Retinal pigment epithelial cell (primary cell): ENCODE measurements around the gene TMEM184A.

Experiments
- DNase-seq: peaks from one replicate; pipeline ENCODE4 v3.0.0-alpha.2; 2010; ENCODE audit warnings: low read depth
- H3K4me3 ChIP-seq: 2 replicates; pipeline ENCODE4 v1.5.1; 2011; ENCODE audit warnings: mild to moderate bottlenecking, low read length, control low read depth, moderate library complexity
- CTCF ChIP-seq: conservative IDR thresholded peaks from 2 replicates; pipeline ENCODE4 v1.5.1; 2011; ENCODE audit warnings: low read depth, low read length, control low read depth, inconsistent platforms

Gene TMEM184A

GRCh38 chr7:1510780-1511154 is 45.2 kb downstream of the TMEM184A start:
- no peak overlapping the region for H3K4me3 ChIP-seq
- TF ChIP-seq CTCF = no peak
- no peak for DNase-seq

GRCh38 chr7:1509226-1509625 is 46.8 kb downstream of the TMEM184A start:
- no peak overlapping the region for H3K4me3 ChIP-seq
- no peak for DNase-seq
- TF ChIP-seq CTCF = no peak

GRCh38 chr7:1508277-1508758 is 47.7 kb downstream of the TMEM184A start:
- TF ChIP-seq CTCF = no peak
- no peak overlapping the region for H3K4me3 ChIP-seq
- no peak for DNase-seq

- DNase-seq = no peak
- H3K4me3 ChIP-seq = no peak overlapping the region
- TF ChIP-seq CTCF = no peak
These were observed 50.1 kb downstream of the TMEM184A start for GRCh38 chr7:1505731-1506550.

- peak; percentile 63 for TF ChIP-seq CTCF
- DNase-seq = peak; percentile 52
- peak within 1 kb of the TSS; percentile 77 for H3K4me3 ChIP-seq
These were observed 51.9 kb downstream of the TMEM184A start, which contains the start of gene INTS1 for GRCh38 chr7:1503816-1504775. TSS of gene INTS1 (minus strand) at chr7:1504389. CDS start at chr7:1503960, 429 bp downstream.

- no peak for DNase-seq
- TF ChIP-seq CTCF = no peak
- peak overlapping the region; percentile 77 for H3K4me3 ChIP-seq
These were observed 52.6 kb downstream of the TMEM184A start for GRCh38 chr7:1503390-1503789.
